Keratinocyte (primary cell): ENCODE measurements around the gene KRTAP10-4.

Experiments used
- CTCF ChIP-seq, 3 experiments: IDR thresholded peaks in 1 of 3; conservative IDR thresholded peaks in 1 of 3; optimal IDR thresholded peaks in 1 of 3; 2 replicates in 2 of 3; 3 replicates in 1 of 3; pipeline versions ENCODE3 to v1.5.1; 2011; ENCODE audit warnings: low read length in 3 of 3, mild to moderate bottlenecking in 3 of 3, moderate library complexity in 2 of 3, control low read depth in 1 of 3, inconsistent platforms in 1 of 3; ENCODE audit not compliant: insufficient read depth in 2 of 3; ENCODE audit errors: extremely low read depth in 1 of 3
- EZH2 ChIP-seq: IDR thresholded peaks from one replicate; pipeline ENCODE4 v1.6.1; 2012; ENCODE audit warnings: inconsistent platforms, mild to moderate bottlenecking, low read length, moderate library complexity

DNA sequence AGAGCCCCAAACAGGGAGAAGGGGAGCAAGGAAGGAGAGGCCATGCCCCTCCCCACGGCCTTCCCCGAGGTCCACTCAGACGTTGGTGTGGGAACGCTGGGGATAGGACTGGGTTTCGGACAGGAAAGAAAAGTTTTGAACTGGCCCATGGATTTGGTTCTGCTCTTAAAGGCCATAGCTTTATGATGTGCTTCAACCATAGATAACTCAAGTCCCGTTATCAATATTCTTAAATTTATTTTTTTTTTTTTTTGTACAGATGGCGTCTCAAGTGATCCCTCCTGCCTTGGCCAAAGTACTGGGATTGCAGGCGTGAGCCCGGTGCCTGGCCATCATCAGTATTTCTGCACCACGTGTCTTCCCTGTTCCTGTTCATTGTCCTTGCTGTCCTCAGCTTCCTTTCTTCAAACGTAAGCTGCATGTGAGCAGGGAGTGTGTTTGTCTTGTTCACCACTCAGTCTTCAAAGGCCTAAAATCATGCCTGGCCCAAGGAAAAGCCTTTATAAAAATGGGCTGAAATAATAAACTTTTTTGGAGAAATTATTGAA, 32.7 kb upstream of the KRTAP10-4 start:
- TF ChIP-seq CTCF (optimal IDR thresholded peaks at IDR 0.05 in 1 of 3, IDR thresholded peaks at IDR 0.05 in 1 of 3, conservative IDR thresholded peaks at IDR 0.05 in 1 of 3; ENCODE audit: extremely low read depth in 1 of 3, insufficient read depth in 2 of 3, low read length in 3 of 3) = no peak
- TF ChIP-seq EZH2 = no peak
